ENCODE results near the gene ATP8A1. TPM values are rescaled to one million over a fixed set of nuclear protein-coding genes. Genes with fewer than 3 reads are reported as not detected.

ATP8A1 gene
- total and polyA plus RNA-seq, 2 of the 8 experiments (the other 6 are each of a cell fraction or from before 2014, with no cell fraction given) = 3.7 to 14.9 TPM

DNA sequence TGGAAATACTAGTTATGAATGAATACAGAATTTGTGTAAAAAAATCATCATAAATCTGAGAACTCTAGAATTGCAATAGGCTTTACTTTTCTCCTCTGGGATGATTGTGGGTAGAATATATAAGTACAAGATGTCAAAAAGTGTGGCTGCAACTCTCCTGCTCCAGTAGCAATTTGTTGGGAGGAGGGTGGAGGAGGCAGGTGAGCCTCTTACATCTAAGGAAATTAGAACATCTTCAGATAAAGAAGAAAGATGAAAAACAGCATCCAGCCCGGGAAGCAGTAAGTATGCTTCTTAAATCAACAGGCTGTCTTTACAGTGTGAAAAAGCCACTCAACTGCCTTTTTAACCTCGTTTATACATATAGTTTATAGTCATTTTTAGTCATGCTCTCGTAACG is 83.7 kb downstream of the ATP8A1 start (continued):
- TF ChIP-seq CHD7 (IDR thresholded peaks at IDR 0.05; ENCODE audit: insufficient replicate concordance, low read length) (no peak), NANOG (IDR thresholded peaks at IDR 0.05; ENCODE audit: insufficient read depth, low read depth, low read length, poor library complexity, severe bottlenecking) (no peak), RAD21 (IDR thresholded peaks at IDR 0.05 in 1 of 2, conservative IDR thresholded peaks at IDR 0.05 in 1 of 2; ENCODE audit: low read depth in 2 of 2, low read length in 2 of 2) (no peak), EP300 (IDR thresholded peaks at IDR 0.05; ENCODE audit: borderline replicate concordance in 1 of 2, low read depth in 2 of 2, low read length in 2 of 2) (no peak), YY1 (IDR thresholded peaks at IDR 0.05; ENCODE audit: low read depth, low read length) (no peak), CBX5 (IDR thresholded peaks at IDR 0.05; ENCODE audit: low read depth, low read length) (no peak), SP2 (IDR thresholded peaks at IDR 0.05; ENCODE audit: low read length) (no peak), EZH2 (IDR thresholded peaks at IDR 0.05; ENCODE audit: low read depth, low read length, severe bottlenecking) (no peak), BACH1 (IDR thresholded peaks at IDR 0.05; ENCODE audit: low read length) (no peak), HDAC6 (IDR thresholded peaks at IDR 0.05; ENCODE audit: low read depth, low read length) (no peak), SIN3A (conservative IDR thresholded peaks at IDR 0.05 in 1 of 2, IDR thresholded peaks at IDR 0.05 in 1 of 2; ENCODE audit: low read depth in 1 of 2, low read length in 2 of 2) (no peak)
